HepG2 (cell line): ENCODE measurements around the gene SELPLG. TPM values are rescaled to one million over a fixed set of nuclear protein-coding genes. Genes with fewer than 3 reads are reported as not detected.

Experiments
- HDAC2 ChIP-seq: sonication (generic); formaldehyde crosslinking; IDR thresholded peaks from 2 replicates; pipeline ENCODE4 v1.4.0; 2020; ENCODE audit warnings: missing genetic modification reagents
- HNRNPL ChIP-seq: fragments of 200-400 bp; formaldehyde crosslinking; IDR thresholded peaks from 2 replicates; pipeline ENCODE4 v1.6.1; 2017; ENCODE audit warnings: mild to moderate bottlenecking, low read depth, low read length
- IRF2 ChIP-seq: IDR thresholded peaks from 2 replicates; pipeline ENCODE4 v1.6.1; 2018; ENCODE audit warnings: missing genetic modification reagents, missing compliant biosample characterization
- NCOR1 ChIP-seq: fragments of 200-600 bp; sonication (generic); IDR thresholded peaks from 2 replicates; pipeline ENCODE4 v1.7.0; 2017; ENCODE audit warnings: antibody characterized with exemption, low read length, borderline replicate concordance
- RXRB ChIP-seq: IDR thresholded peaks from 2 replicates; pipeline ENCODE4 v1.6.1; 2016; ENCODE audit warnings: borderline replicate concordance, missing genetic modification reagents, missing compliant biosample characterization
- SOX6 ChIP-seq, 2 experiments: fragments of 450-650 bp in 1 of 2; sonication (generic) in 1 of 2; formaldehyde crosslinking in 1 of 2; IDR thresholded peaks; 2 replicates each; pipeline versions ENCODE4 v1.4.0 to v1.6.1; 2017 to 2020; ENCODE audit warnings: antibody characterized with exemption in 1 of 2, mild to moderate bottlenecking in 1 of 2, missing genetic modification reagents in 1 of 2
- TEAD3 ChIP-seq: optimal IDR thresholded peaks from 2 replicates; pipeline ENCODE3; 2016; ENCODE audit warnings: borderline replicate concordance
- ZNF180 ChIP-seq: sonication (generic); formaldehyde crosslinking; IDR thresholded peaks from 2 replicates; pipeline ENCODE4 v1.4.0; 2020; ENCODE audit warnings: low read depth, missing genetic modification reagents, borderline replicate concordance
- ZNF230 ChIP-seq: sonication (generic); formaldehyde crosslinking; IDR thresholded peaks from 2 replicates; pipeline ENCODE4 v1.4.0; 2020; ENCODE audit warnings: mild to moderate bottlenecking, missing genetic modification reagents
- ZNF232 ChIP-seq: sonication (generic); formaldehyde crosslinking; IDR thresholded peaks from 2 replicates; pipeline ENCODE4 v1.4.0; 2020; ENCODE audit warnings: missing genetic modification reagents, borderline replicate concordance
- polyA plus RNA-seq, 8 experiments: library from polyadenylated mRNA; depleted of rRNA in 3 of 8; stranded (reverse) in 7 of 8; unstranded in 1 of 8; fragments of >200 nt; fragmentation: Illumina TruSeq in 4 of 8; extraction: Trizol in 4 of 8; gene quantifications; 2 replicates each; pipeline versions ENCODE4 v1.2.1 to v1.2.3, GENCODE V29; 2011 to 2016; ENCODE audit warnings: low read depth in 4 of 8, missing spikeins in 1 of 8, mixed read lengths in 1 of 8; ENCODE audit not compliant: insufficient read depth in 1 of 8
- total RNA-seq, 5 experiments: library from RNA; depleted of rRNA; stranded (reverse); fragments of >200 nt; fragmentation: Illumina TruSeq; extraction: Trizol; gene quantifications; 2 replicates each; pipeline ENCODE4 v1.2.3, GENCODE V29; 2016; ENCODE audit warnings: low read depth in 1 of 5
- TF ChIP-seq, protein P1 (sequence below), 2 experiments: sonication (generic) in 1 of 2; formaldehyde crosslinking in 1 of 2; IDR thresholded peaks; 2 replicates each; pipeline versions ENCODE4 v1.4.0 to v1.6.1; 2018 to 2020; ENCODE audit warnings: missing genetic modification reagents in 2 of 2, borderline replicate concordance in 1 of 2, low read depth in 1 of 2, mild to moderate bottlenecking in 1 of 2, missing biosample characterization in 1 of 2
- TF ChIP-seq, protein P2 (sequence below): sonication (generic); formaldehyde crosslinking; IDR thresholded peaks from 2 replicates; pipeline ENCODE4 v1.5.0; 2020; ENCODE audit warnings: mild to moderate bottlenecking, low read depth, missing genetic modification reagents, borderline replicate concordance
- TF ChIP-seq, protein P3 (sequence below), 2 experiments: fragments of 450-650 bp in 1 of 2; sonication (generic) in 1 of 2; formaldehyde crosslinking in 1 of 2; IDR thresholded peaks; 2 replicates each; pipeline versions ENCODE4 v1.6.1 to v1.8.0; 2016 to 2022; ENCODE audit warnings: antibody characterized with exemption in 1 of 2, mild to moderate bottlenecking in 1 of 2, missing genetic modification reagents in 1 of 2
- TF ChIP-seq, protein P4 (sequence below): IDR thresholded peaks from 2 replicates; pipeline ENCODE4 v1.6.1; 2016; ENCODE audit warnings: low read depth

Gene SELPLG
- total and polyA plus RNA-seq, 2 of the 13 experiments (the other 11 are each of a cell fraction or from before 2014, with no cell fraction given): 0.12 TPM; not detected in 1

DNA sequence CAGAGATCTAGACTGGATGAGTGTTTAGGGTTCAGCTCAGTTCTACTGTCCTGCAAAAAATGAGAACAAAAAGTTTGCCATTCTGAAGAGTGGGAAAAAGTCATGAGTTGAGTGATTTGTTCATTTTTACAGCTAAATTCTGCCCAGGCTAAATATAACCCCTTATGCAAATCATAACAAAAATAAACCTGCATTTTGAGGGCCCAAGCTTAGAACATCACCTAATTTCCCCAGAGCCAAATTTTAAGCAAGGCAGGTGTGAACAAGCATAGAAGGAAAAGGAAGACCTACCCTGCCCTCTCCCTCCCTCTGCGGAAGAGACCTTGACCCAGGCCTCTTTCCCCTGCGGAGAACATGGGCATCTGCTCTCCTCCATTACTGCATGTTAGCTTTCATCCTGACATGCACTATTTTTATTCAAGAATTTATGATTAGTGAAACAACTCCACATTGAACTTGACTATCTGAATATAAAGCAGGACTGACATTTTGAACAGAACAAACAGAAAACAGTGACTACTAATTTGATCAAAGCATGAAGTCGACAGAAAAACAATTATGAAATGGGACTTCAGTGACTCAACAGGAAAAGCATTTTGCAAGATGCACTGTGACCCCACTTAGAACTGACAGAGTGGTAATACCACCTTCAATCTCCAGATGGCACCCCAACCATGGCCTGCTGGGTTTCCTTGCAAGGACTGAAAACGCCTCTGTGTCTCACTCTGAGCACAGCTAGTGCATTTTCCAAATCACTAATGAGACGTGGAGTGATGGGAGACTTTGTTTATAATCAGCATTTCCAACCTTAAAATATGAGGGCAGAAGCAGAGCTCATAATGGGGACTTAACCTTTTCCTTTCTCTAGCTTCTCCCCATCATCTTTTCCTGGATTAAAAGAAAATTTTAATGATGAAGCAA lies 30.9 kb upstream of the SELPLG start (continued):
- TF ChIP-seq, protein P1, sequence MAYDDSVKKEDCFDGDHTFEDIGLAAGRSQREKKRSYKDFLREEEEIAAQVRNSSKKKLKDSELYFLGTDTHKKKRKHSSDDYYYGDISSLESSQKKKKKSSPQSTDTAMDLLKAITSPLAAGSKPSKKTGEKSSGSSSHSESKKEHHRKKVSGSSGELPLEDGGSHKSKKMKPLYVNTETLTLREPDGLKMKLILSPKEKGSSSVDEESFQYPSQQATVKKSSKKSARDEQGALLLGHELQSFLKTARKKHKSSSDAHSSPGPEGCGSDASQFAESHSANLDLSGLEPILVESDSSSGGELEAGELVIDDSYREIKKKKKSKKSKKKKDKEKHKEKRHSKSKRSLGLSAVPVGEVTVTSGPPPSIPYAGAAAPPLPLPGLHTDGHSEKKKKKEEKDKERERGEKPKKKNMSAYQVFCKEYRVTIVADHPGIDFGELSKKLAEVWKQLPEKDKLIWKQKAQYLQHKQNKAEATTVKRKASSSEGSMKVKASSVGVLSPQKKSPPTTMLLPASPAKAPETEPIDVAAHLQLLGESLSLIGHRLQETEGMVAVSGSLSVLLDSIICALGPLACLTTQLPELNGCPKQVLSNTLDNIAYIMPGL (CRISPR knock-in tag; IDR thresholded peaks at IDR 0.05; ENCODE audit: borderline replicate concordance in 1 of 2, low read depth in 1 of 2): peak in 1 of 2 experiments; percentile 48; a peak in 2 of 4 replicates
- TF ChIP-seq, protein P2, sequence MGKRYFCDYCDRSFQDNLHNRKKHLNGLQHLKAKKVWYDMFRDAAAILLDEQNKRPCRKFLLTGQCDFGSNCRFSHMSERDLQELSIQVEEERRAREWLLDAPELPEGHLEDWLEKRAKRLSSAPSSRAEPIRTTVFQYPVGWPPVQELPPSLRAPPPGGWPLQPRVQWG (CRISPR knock-in tag): no peak
- TF ChIP-seq RXRB (CRISPR knock-in tag): peak; percentile 69; the same call in 1 of the 2 replicates
- TF ChIP-seq HNRNPL: no peak
- no peak for TF ChIP-seq ZNF232 (CRISPR knock-in tag)
- TF ChIP-seq ZNF180 (CRISPR knock-in tag): no peak
- TF ChIP-seq TEAD3 (CRISPR knock-in tag): peak; percentile 64
- TF ChIP-seq, protein P3, sequence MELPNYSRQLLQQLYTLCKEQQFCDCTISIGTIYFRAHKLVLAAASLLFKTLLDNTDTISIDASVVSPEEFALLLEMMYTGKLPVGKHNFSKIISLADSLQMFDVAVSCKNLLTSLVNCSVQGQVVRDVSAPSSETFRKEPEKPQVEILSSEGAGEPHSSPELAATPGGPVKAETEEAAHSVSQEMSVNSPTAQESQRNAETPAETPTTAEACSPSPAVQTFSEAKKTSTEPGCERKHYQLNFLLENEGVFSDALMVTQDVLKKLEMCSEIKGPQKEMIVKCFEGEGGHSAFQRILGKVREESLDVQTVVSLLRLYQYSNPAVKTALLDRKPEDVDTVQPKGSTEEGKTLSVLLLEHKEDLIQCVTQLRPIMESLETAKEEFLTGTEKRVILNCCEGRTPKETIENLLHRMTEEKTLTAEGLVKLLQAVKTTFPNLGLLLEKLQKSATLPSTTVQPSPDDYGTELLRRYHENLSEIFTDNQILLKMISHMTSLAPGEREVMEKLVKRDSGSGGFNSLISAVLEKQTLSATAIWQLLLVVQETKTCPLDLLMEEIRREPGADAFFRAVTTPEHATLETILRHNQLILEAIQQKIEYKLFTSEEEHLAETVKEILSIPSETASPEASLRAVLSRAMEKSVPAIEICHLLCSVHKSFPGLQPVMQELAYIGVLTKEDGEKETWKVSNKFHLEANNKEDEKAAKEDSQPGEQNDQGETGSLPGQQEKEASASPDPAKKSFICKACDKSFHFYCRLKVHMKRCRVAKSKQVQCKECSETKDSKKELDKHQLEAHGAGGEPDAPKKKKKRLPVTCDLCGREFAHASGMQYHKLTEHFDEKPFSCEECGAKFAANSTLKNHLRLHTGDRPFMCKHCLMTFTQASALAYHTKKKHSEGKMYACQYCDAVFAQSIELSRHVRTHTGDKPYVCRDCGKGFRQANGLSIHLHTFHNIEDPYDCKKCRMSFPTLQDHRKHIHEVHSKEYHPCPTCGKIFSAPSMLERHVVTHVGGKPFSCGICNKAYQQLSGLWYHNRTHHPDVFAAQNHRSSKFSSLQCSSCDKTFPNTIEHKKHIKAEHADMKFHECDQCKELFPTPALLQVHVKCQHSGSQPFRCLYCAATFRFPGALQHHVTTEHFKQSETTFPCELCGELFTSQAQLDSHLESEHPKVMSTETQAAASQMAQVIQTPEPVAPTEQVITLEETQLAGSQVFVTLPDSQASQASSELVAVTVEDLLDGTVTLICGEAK (IDR thresholded peaks at IDR 0.05): no peak
- TF ChIP-seq, protein P3 (CRISPR knock-in tag; IDR thresholded peaks at IDR 0.05): no peak
- TF ChIP-seq, protein P4, sequence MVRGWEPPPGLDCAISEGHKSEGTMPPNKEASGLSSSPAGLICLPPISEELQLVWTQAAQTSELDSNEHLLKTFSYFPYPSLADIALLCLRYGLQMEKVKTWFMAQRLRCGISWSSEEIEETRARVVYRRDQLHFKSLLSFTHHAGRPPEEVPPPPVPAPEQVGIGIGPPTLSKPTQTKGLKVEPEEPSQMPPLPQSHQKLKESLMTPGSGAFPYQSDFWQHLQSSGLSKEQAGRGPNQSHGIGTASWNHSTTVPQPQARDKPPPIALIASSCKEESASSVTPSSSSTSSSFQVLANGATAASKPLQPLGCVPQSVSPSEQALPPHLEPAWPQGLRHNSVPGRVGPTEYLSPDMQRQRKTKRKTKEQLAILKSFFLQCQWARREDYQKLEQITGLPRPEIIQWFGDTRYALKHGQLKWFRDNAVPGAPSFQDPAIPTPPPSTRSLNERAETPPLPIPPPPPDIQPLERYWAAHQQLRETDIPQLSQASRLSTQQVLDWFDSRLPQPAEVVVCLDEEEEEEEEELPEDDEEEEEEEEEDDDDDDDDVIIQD (CRISPR knock-in tag): 0 out of 2 replicates have a peak, but pooled peaks have one; percentile 12
- TF ChIP-seq ZNF230: peak; percentile 52; the same call in 1 of the 2 replicates
- TF ChIP-seq NCOR1: peak; percentile 88; the same call in 1 of the 2 replicates
- peak; percentile 36 for TF ChIP-seq HDAC2 (CRISPR knock-in tag)
- no peak for TF ChIP-seq SOX6 (IDR thresholded peaks at IDR 0.05)
- peak; percentile 75 for TF ChIP-seq SOX6 (CRISPR knock-in tag; IDR thresholded peaks at IDR 0.05)
- peak; percentile 64 for TF ChIP-seq IRF2
